ENCODE measurements around the gene FADS6. TPM values are rescaled to one million over a fixed set of nuclear protein-coding genes. Genes with fewer than 3 reads are reported as not detected.

Gene FADS6
- polyA plus RNA-seq, 1 donor (not counting 4 experiments of a cell fraction or from before 2014, with no cell fraction given), result 0.07 TPM

DNA sequence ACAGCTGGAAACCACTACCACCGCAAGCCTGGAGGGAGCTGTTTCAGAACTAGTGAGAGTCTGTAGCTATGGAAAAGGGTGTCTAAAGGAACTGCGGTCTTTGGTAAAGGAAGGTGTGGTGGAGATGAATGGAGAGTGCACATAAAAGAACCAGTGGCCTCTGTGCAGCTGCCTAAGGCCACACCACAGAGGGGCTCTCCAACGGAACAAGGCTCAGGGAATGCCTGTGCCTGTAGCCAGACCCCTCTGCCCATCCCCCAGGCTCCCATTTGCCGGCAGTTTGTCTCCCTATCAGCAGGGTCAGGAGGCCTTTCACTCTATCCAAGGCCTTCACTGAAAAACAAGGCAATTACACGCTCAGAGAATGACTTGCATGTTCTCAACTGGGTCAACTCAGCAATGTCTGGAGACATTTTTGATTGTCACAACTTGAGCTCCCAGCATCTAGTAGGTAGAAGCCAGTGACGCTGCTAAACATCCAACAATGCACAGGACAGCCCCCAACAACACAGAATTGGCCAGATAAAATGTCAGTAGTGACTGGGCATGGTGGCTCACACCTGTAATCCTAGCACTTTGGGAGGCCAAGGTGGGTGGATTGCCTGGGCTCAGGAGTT lies 17.3 kb downstream of the FADS6 start:
- H3K27ac ChIP-seq (ENCODE audit: control insufficient read depth, insufficient read depth, low read length), result no peak overlapping the region
- H3K79me2 ChIP-seq (ENCODE audit: control insufficient read depth, insufficient read depth, low read length), result peaks cover 8% of the 10 kb centered on the region
- no peak overlapping the region for H3K4me2 ChIP-seq (ENCODE audit: control insufficient read depth, extremely low read depth, insufficient read depth, low read depth, low read length)
- no peak overlapping the region for H3K9ac ChIP-seq (ENCODE audit: control insufficient read depth, extremely low read depth, insufficient read depth, low read length)
- FAIRE-seq (no peak), DNase-seq (ENCODE audit: low read depth, low spot score) (no peak)
- H3K4me3 ChIP-seq (ENCODE audit: control insufficient read depth in 2 of 3, extremely low read depth in 1 of 3, insufficient read depth in 2 of 3, low read depth in 1 of 3, low read length in 3 of 3), result no peak overlapping the region
- H3K36me3 ChIP-seq (ENCODE audit: control insufficient read depth in 2 of 2, extremely low read depth in 1 of 2, insufficient read depth in 2 of 2, low read length in 2 of 2), result no peaks in the 10 kb centered on the region
- TF ChIP-seq, protein P1, sequence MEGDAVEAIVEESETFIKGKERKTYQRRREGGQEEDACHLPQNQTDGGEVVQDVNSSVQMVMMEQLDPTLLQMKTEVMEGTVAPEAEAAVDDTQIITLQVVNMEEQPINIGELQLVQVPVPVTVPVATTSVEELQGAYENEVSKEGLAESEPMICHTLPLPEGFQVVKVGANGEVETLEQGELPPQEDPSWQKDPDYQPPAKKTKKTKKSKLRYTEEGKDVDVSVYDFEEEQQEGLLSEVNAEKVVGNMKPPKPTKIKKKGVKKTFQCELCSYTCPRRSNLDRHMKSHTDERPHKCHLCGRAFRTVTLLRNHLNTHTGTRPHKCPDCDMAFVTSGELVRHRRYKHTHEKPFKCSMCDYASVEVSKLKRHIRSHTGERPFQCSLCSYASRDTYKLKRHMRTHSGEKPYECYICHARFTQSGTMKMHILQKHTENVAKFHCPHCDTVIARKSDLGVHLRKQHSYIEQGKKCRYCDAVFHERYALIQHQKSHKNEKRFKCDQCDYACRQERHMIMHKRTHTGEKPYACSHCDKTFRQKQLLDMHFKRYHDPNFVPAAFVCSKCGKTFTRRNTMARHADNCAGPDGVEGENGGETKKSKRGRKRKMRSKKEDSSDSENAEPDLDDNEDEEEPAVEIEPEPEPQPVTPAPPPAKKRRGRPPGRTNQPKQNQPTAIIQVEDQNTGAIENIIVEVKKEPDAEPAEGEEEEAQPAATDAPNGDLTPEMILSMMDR (optimal IDR thresholded peaks at IDR 0.05 in 1 of 3, IDR thresholded peaks at IDR 0.05 in 1 of 3, conservative IDR thresholded peaks at IDR 0.05 in 1 of 3; ENCODE audit: extremely low read depth in 1 of 3, insufficient read depth in 2 of 3, low read length in 3 of 3), result no peak
- no peaks in the 10 kb centered on the region for H4K20me1 ChIP-seq (ENCODE audit: control insufficient read depth, extremely low read depth, insufficient read depth, low read length)
- H3K4me1 ChIP-seq (ENCODE audit: control insufficient read depth, extremely low read depth, insufficient read depth, low read length), result peaks cover 30% of the 10 kb centered on the region
- no peaks in the 10 kb centered on the region for H3K9me3 ChIP-seq (ENCODE audit: control insufficient read depth, low read depth, low read length)
- no peaks in the 10 kb centered on the region for H3K9me1 ChIP-seq (ENCODE audit: control insufficient read depth, extremely low read depth, insufficient read depth, low read length)
- no peaks in the 10 kb centered on the region for H3K27me3 ChIP-seq (ENCODE audit: control insufficient read depth, extremely low read depth, insufficient read depth, low read length)
- dilution Hi-C loops (cut with MboI; ENCODE audit: extremely low pct_ligation_motif_present, low sequenced_read_pairs), result no loop called here
- no peak overlapping the region for H2AFZ ChIP-seq (ENCODE audit: control insufficient read depth, low read length)

DNA sequence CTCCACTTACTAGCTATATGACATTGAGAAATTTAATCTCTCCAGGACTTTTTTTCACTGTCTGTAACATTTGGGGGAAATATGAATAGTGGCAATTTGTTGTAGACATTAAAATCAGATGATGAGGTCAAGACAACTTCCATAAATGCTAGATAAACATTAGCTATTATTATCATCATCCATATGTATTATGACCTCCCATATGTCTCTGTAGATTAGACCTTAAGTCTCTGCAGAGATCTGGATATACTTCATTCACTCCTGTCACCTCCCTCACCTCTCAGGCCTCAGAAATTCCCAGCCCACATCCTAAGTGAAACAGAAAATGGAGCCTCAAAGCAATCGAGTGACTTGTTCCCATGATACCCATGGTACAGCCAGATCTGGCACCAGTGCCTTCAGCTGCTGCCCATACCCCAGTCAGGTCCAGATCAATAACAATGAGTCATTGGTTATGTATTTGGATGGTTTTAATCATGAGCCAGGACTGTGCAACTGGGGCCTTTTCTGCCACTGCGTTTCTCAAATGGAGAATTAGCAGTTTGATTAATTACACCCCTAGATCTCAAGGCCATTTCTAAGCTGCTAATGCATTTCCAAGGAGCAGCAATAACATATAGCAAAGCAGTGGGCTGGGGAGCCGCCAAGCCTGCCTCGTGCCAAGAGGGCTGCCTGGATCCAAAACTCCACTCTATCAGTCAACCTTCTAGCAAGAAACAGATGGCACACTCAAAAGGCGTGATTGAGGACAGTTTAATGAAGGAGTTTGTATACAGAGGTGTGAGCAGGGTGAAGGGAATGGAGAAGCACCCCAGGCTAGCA lies 18.1 kb downstream of the FADS6 start:
- no peaks in the 10 kb centered on the region for H3K36me3 ChIP-seq (ENCODE audit: control insufficient read depth in 2 of 2, extremely low read depth in 1 of 2, insufficient read depth in 2 of 2, low read length in 2 of 2)
- no peak overlapping the region for H3K27ac ChIP-seq (ENCODE audit: control insufficient read depth, insufficient read depth, low read length)
- no peaks in the 10 kb centered on the region for H3K9me3 ChIP-seq (ENCODE audit: control insufficient read depth, low read depth, low read length)
- no peak for DNase-seq (ENCODE audit: low read depth, low spot score)
- H4K20me1 ChIP-seq (ENCODE audit: control insufficient read depth, extremely low read depth, insufficient read depth, low read length), result no peaks in the 10 kb centered on the region
- FAIRE-seq, result no peak
- TF ChIP-seq EZH2 (IDR thresholded peaks at IDR 0.05; ENCODE audit: low read length), result no peak
- TF ChIP-seq, protein P1 (optimal IDR thresholded peaks at IDR 0.05 in 1 of 3, IDR thresholded peaks at IDR 0.05 in 1 of 3, conservative IDR thresholded peaks at IDR 0.05 in 1 of 3; ENCODE audit: extremely low read depth in 1 of 3, insufficient read depth in 2 of 3, low read length in 3 of 3), result no peak
- no peaks in the 10 kb centered on the region for H3K9me1 ChIP-seq (ENCODE audit: control insufficient read depth, extremely low read depth, insufficient read depth, low read length)
- H3K4me3 ChIP-seq (ENCODE audit: control insufficient read depth in 2 of 3, extremely low read depth in 1 of 3, insufficient read depth in 2 of 3, low read depth in 1 of 3, low read length in 3 of 3), result no peak overlapping the region
- peaks cover 30% of the 10 kb centered on the region for H3K4me1 ChIP-seq (ENCODE audit: control insufficient read depth, extremely low read depth, insufficient read depth, low read length)
- H2AFZ ChIP-seq (ENCODE audit: control insufficient read depth, low read length), result no peak overlapping the region
- H3K4me2 ChIP-seq (ENCODE audit: control insufficient read depth, extremely low read depth, insufficient read depth, low read depth, low read length), result no peak overlapping the region
- no peaks in the 10 kb centered on the region for H3K27me3 ChIP-seq (ENCODE audit: control insufficient read depth, extremely low read depth, insufficient read depth, low read length)
- dilution Hi-C loops (cut with MboI; ENCODE audit: extremely low pct_ligation_motif_present, low sequenced_read_pairs), result no loop called here
- no peak overlapping the region for H3K9ac ChIP-seq (ENCODE audit: control insufficient read depth, extremely low read depth, insufficient read depth, low read length)
- H3K79me2 ChIP-seq (ENCODE audit: control insufficient read depth, insufficient read depth, low read length), result peaks cover 8% of the 10 kb centered on the region

All from keratinocyte (primary cell).